Loucy (cell line): ENCODE data around the gene ATP10D.

Experiments used
- EZH2phosphoT487 ChIP-seq: fragments of 200-600 bp; IDR thresholded peaks from 2 replicates; pipeline ENCODE4 v1.6.1; 2018; ENCODE audit warnings: antibody characterized with exemption, mild to moderate bottlenecking, moderate library complexity, borderline replicate concordance
- TF ChIP-seq, protein P1 (sequence below): fragments of 200-600 bp; sonication (generic); conservative IDR thresholded peaks from 2 replicates; pipeline ENCODE4 v1.5.1; 2014; ENCODE audit warnings: mild to moderate bottlenecking, antibody characterized with exemption, low read length

DNA sequence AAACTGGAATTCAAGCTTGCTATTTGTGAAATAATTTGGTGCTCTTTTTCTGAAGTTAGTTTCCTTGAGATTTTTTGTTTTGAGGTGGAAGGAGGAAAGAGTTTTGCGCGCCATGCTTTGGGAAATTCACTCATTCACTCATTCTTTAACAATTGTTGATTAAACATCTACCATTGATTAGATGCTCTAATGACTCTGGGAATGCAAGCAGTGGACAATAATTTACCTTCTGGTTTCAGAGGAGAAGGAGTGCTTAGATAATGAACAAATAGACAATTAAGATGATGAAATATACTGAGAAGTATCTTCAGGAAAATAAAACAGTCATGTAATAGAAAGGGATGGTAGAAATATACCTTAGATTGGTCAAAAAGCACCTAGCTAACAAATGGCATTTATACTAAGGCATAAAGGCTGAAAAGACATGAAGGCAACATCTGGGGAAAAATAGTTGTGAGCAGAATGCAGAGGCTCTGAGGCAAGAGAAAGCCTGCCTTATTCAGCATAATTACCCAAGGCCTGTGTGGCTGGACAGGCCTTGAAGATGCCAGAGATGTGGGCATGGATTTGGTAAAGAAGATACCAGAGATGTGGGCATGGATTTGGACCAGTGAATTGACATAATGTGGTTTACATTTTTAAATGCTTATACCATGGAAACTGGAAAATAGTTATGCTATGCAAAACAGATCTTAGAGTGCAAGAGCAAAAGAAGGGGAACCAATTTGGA lies 18.9 kb upstream of the ATP10D start:
- TF ChIP-seq, protein P1, sequence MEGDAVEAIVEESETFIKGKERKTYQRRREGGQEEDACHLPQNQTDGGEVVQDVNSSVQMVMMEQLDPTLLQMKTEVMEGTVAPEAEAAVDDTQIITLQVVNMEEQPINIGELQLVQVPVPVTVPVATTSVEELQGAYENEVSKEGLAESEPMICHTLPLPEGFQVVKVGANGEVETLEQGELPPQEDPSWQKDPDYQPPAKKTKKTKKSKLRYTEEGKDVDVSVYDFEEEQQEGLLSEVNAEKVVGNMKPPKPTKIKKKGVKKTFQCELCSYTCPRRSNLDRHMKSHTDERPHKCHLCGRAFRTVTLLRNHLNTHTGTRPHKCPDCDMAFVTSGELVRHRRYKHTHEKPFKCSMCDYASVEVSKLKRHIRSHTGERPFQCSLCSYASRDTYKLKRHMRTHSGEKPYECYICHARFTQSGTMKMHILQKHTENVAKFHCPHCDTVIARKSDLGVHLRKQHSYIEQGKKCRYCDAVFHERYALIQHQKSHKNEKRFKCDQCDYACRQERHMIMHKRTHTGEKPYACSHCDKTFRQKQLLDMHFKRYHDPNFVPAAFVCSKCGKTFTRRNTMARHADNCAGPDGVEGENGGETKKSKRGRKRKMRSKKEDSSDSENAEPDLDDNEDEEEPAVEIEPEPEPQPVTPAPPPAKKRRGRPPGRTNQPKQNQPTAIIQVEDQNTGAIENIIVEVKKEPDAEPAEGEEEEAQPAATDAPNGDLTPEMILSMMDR = no peak
- no peak for TF ChIP-seq EZH2phosphoT487
